Activated B cell treated with CpG ODN at 0.5 μM for 24 hours (primary cell): ENCODE results near the gene TBC1D25. TPM values are rescaled to one million over a fixed set of nuclear protein-coding genes. Genes with fewer than 3 reads are reported as not detected.

ENCODE experiments used
- ATAC-seq: fragments of 200-7000 bp; cut with Tn5 transposase; one replicate; pipeline ENCODE4 v1.10.0; 2021; ENCODE audit warnings: low read depth, mild to moderate bottlenecking, moderate library complexity
- CTCF ChIA-PET: fragments of 350-600 bp; sonication (Branson Sonifier 250); formaldehyde crosslinking; loops from one replicate; lab custom pipeline; 2021; ENCODE audit warnings: antibody characterized with exemption; lab: Charles Lee
- POLR2A ChIA-PET: fragments of 350-600 bp; sonication (Branson Sonifier 250); formaldehyde crosslinking; loops from one replicate; lab custom pipeline; 2021; ENCODE audit warnings: antibody characterized with exemption; lab: Charles Lee
- DNase-seq: peaks from one replicate; pipeline ENCODE4 v3.0.0; 2022
- H3K27ac Mint-ChIP-seq: one replicate; pipeline ENCODE4 v1.8.0; 2020; ENCODE audit warnings: mixed read lengths
- H3K27me3 Mint-ChIP-seq: one replicate; pipeline ENCODE4 v1.8.0; 2021; ENCODE audit warnings: mixed read lengths
- H3K36me3 Mint-ChIP-seq: one replicate; pipeline ENCODE4 v1.8.0; 2021; ENCODE audit warnings: low read depth, mixed read lengths
- H3K4me1 Mint-ChIP-seq: one replicate; pipeline ENCODE4 v1.8.0; 2021; ENCODE audit warnings: mixed read lengths
- H3K4me3 Mint-ChIP-seq: one replicate; pipeline ENCODE4 v1.8.0; 2020; ENCODE audit warnings: mild to moderate bottlenecking, mixed read lengths
- H3K9me3 Mint-ChIP-seq: one replicate; pipeline ENCODE4 v1.8.0; 2020; ENCODE audit warnings: mixed read lengths
- CTCF ChIP-seq: fragments of 200-600 bp; IDR thresholded peaks from one replicate; pipeline ENCODE4 v1.8.0; 2022; ENCODE audit warnings: antibody characterized with exemption, mild to moderate bottlenecking
- intact Hi-C: fragments of 100-400 bp; cut with micrococcal nuclease; formaldehyde crosslinking; loops from one replicate; pipeline ENCODE4 v1.15.1; 2024
- total RNA-seq: library from RNA; stranded (reverse); gene quantifications from 2 replicates; pipeline ENCODE4 v1.2.3, GENCODE V29; 2022

The TBC1D25 gene
- total RNA-seq, 1 donor from 2014 or later = 16.4 TPM

- Mint-ChIP-seq H3K27ac (peak overlapping the region; percentile 100), H3K4me3 (peak overlapping the region; percentile 99), H3K9me3 (no peaks in the 10 kb centered on the region), H3K27me3 (no peaks in the 10 kb centered on the region), H3K36me3 (peaks cover 42% of the 10 kb centered on the region), H3K4me1 (peaks cover 24% of the 10 kb centered on the region)
- TF ChIP-seq CTCF = no peak
- CTCF ChIA-PET = interaction anchor here (1.2 kb wide), 1 partner anchor 34 kb away, joined by 3 read pairs; the partner anchor contains the start of gene TBC1D25
- DNase-seq (no peak), ATAC-seq (no peak)
- intact Hi-C loops = loop anchor here (1.0 to 10.0 kb wide), 10 partner anchors 24 to 922 kb away; partner anchors contain the start of genes HDAC6, PORCN, SUV39H1 and TBC1D25
- POLR2A ChIA-PET = interaction anchor here (0.7 to 3.0 kb wide), 20 partner anchors 20 to 923 kb away, joined by 3 to 45 read pairs (median 5); partner anchors contain the start of genes EBP, ELK1, HDAC6 and OTUD5
These were observed 34.3 kb downstream of the TBC1D25 start for GRCh38 chrX:48573690-48574269.

- CTCF ChIA-PET = interaction anchor here (1.2 kb wide), 1 partner anchor 35 kb away, joined by 3 read pairs; the partner anchor contains the start of gene TBC1D25
- intact Hi-C loops = loop anchor here (1.0 to 10.0 kb wide), 10 partner anchors 23 to 923 kb away; partner anchors contain the start of genes HDAC6, PORCN, SUV39H1 and TBC1D25
These were observed 35.1 kb downstream of the TBC1D25 start, which contains the start of gene RBM3 for GRCh38 chrX:48574270-48575266. TSS of gene RBM3 (plus strand) at chrX:48574484. CDS start at chrX:48575181, 697 bp downstream.

GRCh38 chrX:48575642-48576041 is 36.1 kb downstream of the TBC1D25 start:
- peak overlapping the region; percentile 100 for H3K27ac Mint-ChIP-seq
- DNase-seq (no peak), ATAC-seq (no peak)
- CTCF ChIA-PET = no interaction called here
- no peak for TF ChIP-seq CTCF
- peaks cover 54% of the 10 kb centered on the region for H3K36me3 Mint-ChIP-seq
- POLR2A ChIA-PET = interaction anchor here (1.7 to 3.0 kb wide), 4 partner anchors 21 to 322 kb away, joined by 6 to 45 read pairs (median 10); partner anchors contain the start of genes PQBP1, TBC1D25, TIMM17B and WDR13
- H3K9me3 Mint-ChIP-seq = no peaks in the 10 kb centered on the region
- intact Hi-C loops = loop anchor here (2.0 to 10.0 kb wide), 5 partner anchors 67 to 741 kb away; partner anchors contain the start of genes HDAC6, PORCN, SUV39H1 and ZNF81
- H3K4me1 Mint-ChIP-seq = peaks cover 26% of the 10 kb centered on the region
- H3K27me3 Mint-ChIP-seq = no peaks in the 10 kb centered on the region
- peak overlapping the region; percentile 99 for H3K4me3 Mint-ChIP-seq

More at GRCh38 chrX:48574270-48575266, 35.1 kb downstream of the TBC1D25 start, which contains the start of gene RBM3:
- DNase-seq = peak; percentile 74
- H3K36me3 Mint-ChIP-seq = peaks cover 49% of the 10 kb centered on the region
- H3K4me3 Mint-ChIP-seq = peak within 1 kb of the TSS; percentile 99
- peak; percentile 94 for ATAC-seq
- H3K9me3 Mint-ChIP-seq = no peaks in the 10 kb centered on the region
- POLR2A ChIA-PET = interaction anchor here (0.7 to 3.0 kb wide), 20 partner anchors 19 to 924 kb away, joined by 3 to 45 read pairs (median 5); partner anchors contain the start of genes EBP, ELK1, HDAC6 and OTUD5
- no peaks in the 10 kb centered on the region for H3K27me3 Mint-ChIP-seq
- no peak for TF ChIP-seq CTCF
- peaks cover 26% of the 10 kb centered on the region for H3K4me1 Mint-ChIP-seq
- H3K27ac Mint-ChIP-seq = peak within 1 kb of the TSS; percentile 100

GRCh38 chrX:48576108-48576507 is 36.6 kb downstream of the TBC1D25 start:
- H3K27me3 Mint-ChIP-seq = no peaks in the 10 kb centered on the region
- H3K4me1 Mint-ChIP-seq = peaks cover 26% of the 10 kb centered on the region
- peaks cover 54% of the 10 kb centered on the region for H3K36me3 Mint-ChIP-seq
- H3K4me3 Mint-ChIP-seq = peak overlapping the region; percentile 99
- ChIA-PET CTCF (no interaction called here), POLR2A (no interaction called here)
- H3K9me3 Mint-ChIP-seq = no peaks in the 10 kb centered on the region
- TF ChIP-seq CTCF = no peak
- DNase-seq = no peak
- ATAC-seq = no peak
- H3K27ac Mint-ChIP-seq = peak overlapping the region; percentile 100
- intact Hi-C loops = loop anchor here (10.0 kb wide), 2 partner anchors 359 to 741 kb away; partner anchors contain the start of gene ZNF81
